ENCODE data around the gene PTPRT. TPM values are rescaled to one million over a fixed set of nuclear protein-coding genes. Genes with fewer than 3 reads are reported as not detected.
A peak's percentile ranks its signal among the peaks of the same experiment; 100 is the strongest.

The PTPRT gene
- total and polyA plus RNA-seq, 4 donors = 0.14 to 2.8 (median 0.40) TPM

- H3K9ac ChIP-seq (ENCODE audit: low read depth in 1 of 2, low read length in 2 of 2) = no peak overlapping the region
- H3K4me1 ChIP-seq (ENCODE audit: control insufficient read depth in 4 of 4, insufficient read depth in 4 of 4, low read length in 3 of 4) = peaks cover 0 to 5% (median 4%) of the 10 kb centered on the region in 4 donors
- no peaks in the 10 kb centered on the region for H3K36me3 ChIP-seq (ENCODE audit: control insufficient read depth in 4 of 4, insufficient read depth in 3 of 4, low read depth in 1 of 4, low read length in 3 of 4)
- no peaks in the 10 kb centered on the region for H3K27me3 ChIP-seq (ENCODE audit: control insufficient read depth in 4 of 4, insufficient read depth in 4 of 4, low read length in 3 of 4)
- peaks cover 0 to 3% (median 2%) of the 10 kb centered on the region in 4 donors for H3K9me3 ChIP-seq (ENCODE audit: control insufficient read depth in 4 of 4, low read length in 3 of 4)
- H3K4me3 ChIP-seq (ENCODE audit: low read depth in 1 of 3, low read length in 3 of 3) = no peak overlapping the region
- TF ChIP-seq TAF1 (conservative IDR thresholded peaks at IDR 0.05) (no peak), YY1 (IDR thresholded peaks at IDR 0.05) (no peak)
- H3K27ac ChIP-seq (ENCODE audit: low read depth in 1 of 2, low read length in 2 of 2) = no peak overlapping the region
- no peak for DNase-seq (ENCODE audit: low spot score)
Observed at GRCh38 chr20:42705550-42705949, 484.2 kb downstream of the PTPRT start.

GRCh38 chr20:42703744-42704143 is 486.0 kb downstream of the PTPRT start:
- Histone ChIP-seq H3K27ac (ENCODE audit: low read depth in 1 of 2, low read length in 2 of 2) (no peak overlapping the region), H3K9ac (ENCODE audit: low read depth in 1 of 2, low read length in 2 of 2) (no peak overlapping the region), H3K9me3 (ENCODE audit: control insufficient read depth in 4 of 4, low read length in 3 of 4) (no peaks in the 10 kb centered on the region), H3K4me3 (ENCODE audit: low read depth in 1 of 3, low read length in 3 of 3) (no peak overlapping the region), H3K27me3 (ENCODE audit: control insufficient read depth in 4 of 4, insufficient read depth in 4 of 4, low read length in 3 of 4) (no peaks in the 10 kb centered on the region), H3K36me3 (ENCODE audit: control insufficient read depth in 4 of 4, insufficient read depth in 3 of 4, low read depth in 1 of 4, low read length in 3 of 4) (no peaks in the 10 kb centered on the region), H3K4me1 (ENCODE audit: control insufficient read depth in 4 of 4, insufficient read depth in 4 of 4, low read length in 3 of 4) (peaks cover 0 to 5% (median 4%) of the 10 kb centered on the region in 4 donors)
- TF ChIP-seq FOXA1 (IDR thresholded peaks at IDR 0.05) = no peak
- no peak for TF ChIP-seq HNF4G (IDR thresholded peaks at IDR 0.05)
- no peak for TF ChIP-seq SP1 (IDR thresholded peaks at IDR 0.05)
- no peak for TF ChIP-seq FOXA2 (IDR thresholded peaks at IDR 0.05)
- peak in 1 of 2 donors; percentile 79 for TF ChIP-seq RXRA (IDR thresholded peaks at IDR 0.05)
- TF ChIP-seq HNF4A (conservative IDR thresholded peaks at IDR 0.05) = peak; percentile 50 to 74
- no peak for TF ChIP-seq RAD21 (IDR thresholded peaks at IDR 0.05)
- DNase-seq (ENCODE audit: low spot score) = no peak
- 63% methylated on average over 6 of the region's 6 CpGs for WGBS

- Histone ChIP-seq H3K27ac (ENCODE audit: low read depth in 1 of 2, low read length in 2 of 2) (no peak overlapping the region), H3K4me1 (ENCODE audit: control insufficient read depth in 4 of 4, insufficient read depth in 4 of 4, low read length in 3 of 4) (peaks cover 5 to 14% (median 8%) of the 10 kb centered on the region in 4 donors), H3K36me3 (ENCODE audit: control insufficient read depth in 4 of 4, insufficient read depth in 3 of 4, low read depth in 1 of 4, low read length in 3 of 4) (no peaks in the 10 kb centered on the region), H3K27me3 (ENCODE audit: control insufficient read depth in 4 of 4, insufficient read depth in 4 of 4, low read length in 3 of 4) (no peaks in the 10 kb centered on the region), H3K9ac (ENCODE audit: low read depth in 1 of 2, low read length in 2 of 2) (no peak overlapping the region), H3K9me3 (ENCODE audit: control insufficient read depth in 4 of 4, low read length in 3 of 4) (no peaks in the 10 kb centered on the region), H3K4me3 (ENCODE audit: low read depth in 1 of 3, low read length in 3 of 3) (no peak overlapping the region)
- WGBS = 35% methylated on average over 4 of the region's 4 CpGs
- DNase-seq (ENCODE audit: low spot score) = peak; percentile 38
- TF ChIP-seq JUND (IDR thresholded peaks at IDR 0.05) (no peak), ATF3 (IDR thresholded peaks at IDR 0.05) (no peak), RAD21 (IDR thresholded peaks at IDR 0.05) (peak in 1 of 2 donors; percentile 25), MAX (IDR thresholded peaks at IDR 0.05) (no peak), YY1 (IDR thresholded peaks at IDR 0.05) (no peak), FOXA2 (IDR thresholded peaks at IDR 0.05) (no peak), HNF4A (conservative IDR thresholded peaks at IDR 0.05) (peak; percentile 89 to 93), TAF1 (conservative IDR thresholded peaks at IDR 0.05) (no peak), GABPA (IDR thresholded peaks at IDR 0.05 in 1 of 2, conservative IDR thresholded peaks at IDR 0.05 in 1 of 2) (no peak), CTCF (IDR thresholded peaks at IDR 0.05; ENCODE audit: low read depth, low read length, missing input control) (no peak), ZBTB33 (IDR thresholded peaks at IDR 0.05) (no peak), NR2F2 (IDR thresholded peaks at IDR 0.05) (no peak), EGR1 (IDR thresholded peaks at IDR 0.05; ENCODE audit: low read depth in 2 of 2) (no peak), SP1 (IDR thresholded peaks at IDR 0.05) (peak; percentile 97), HNF4G (IDR thresholded peaks at IDR 0.05) (peak; percentile 79), FOXA1 (IDR thresholded peaks at IDR 0.05) (no peak), REST (IDR thresholded peaks at IDR 0.05) (no peak), RXRA (IDR thresholded peaks at IDR 0.05) (peak; percentile 78 to 88)
Observed at GRCh38 chr20:42701948-42702347, 487.8 kb downstream of the PTPRT start.

Data from liver (tissue), 9 donors.